HG02870 (cell line): Measurements from ENCODE around the gene ASIP.

ENCODE experiments used
- ATAC-seq: cut with Tn5 transposase; IDR thresholded peaks from one replicate; pipeline ENCODE4 v1.9.1; 2021; ENCODE audit warnings: mild to moderate bottlenecking, moderate library complexity; ENCODE audit not compliant: unreplicated experiment

Gene ASIP

GRCh38 chr20:34309691-34310090 is 68.5 kb downstream of the ASIP start:
- ATAC-seq: no peak

- ATAC-seq: no peak
Observed at GRCh38 chr20:34310481-34311117, 69.4 kb downstream of the ASIP start.

GRCh38 chr20:34311118-34312023 is 70.1 kb downstream of the ASIP start:
- ATAC-seq: no peak

GRCh38 chr20:34312024-34312460 is 70.8 kb downstream of the ASIP start:
- ATAC-seq: no peak

- ATAC-seq: peak; percentile 67
Observed at GRCh38 chr20:34312544-34313217, 71.5 kb downstream of the ASIP start.

GRCh38 chr20:34315236-34315635 is 74.0 kb downstream of the ASIP start:
- no peak for ATAC-seq

GRCh38 chr20:34316196-34316814 is 75.1 kb downstream of the ASIP start:
- ATAC-seq: no peak
